A549 treated with AZD9567 at 1 μM for 4 hours (cell line): ENCODE measurements around the gene SUN1. TPM values are rescaled to one million over a fixed set of nuclear protein-coding genes. Genes with fewer than 3 reads are reported as not detected.

Experiments
- total RNA-seq: library from RNA; stranded (reverse); fragments of 200-300 nt; extraction: Qiagen RNA extraction; gene quantifications from 5 replicates; pipeline ENCODE4 v1.2.3, GENCODE V29; 2022; ENCODE audit not compliant: insufficient read depth

The SUN1 gene
- total RNA-seq, result 63.6 to 101 TPM (median 95.8 TPM) in 5 replicates

GRCh38 chr7:832167-832967 is at the start of gene SUN1:
Gene SUN1, plus strand, starts transcription at chr7:832476. Its CDS starts 49 bp downstream, at chr7:832525.

GRCh38 chr7:876077-876971 is 44.0 kb downstream of the SUN1 start, which contains the start of gene GET4:
Gene GET4, plus strand, starts transcription at chr7:876554. Its CDS starts 92 bp downstream, at chr7:876646.

Other genes starting within 250 kb of the SUN1 start
- gene DNAAF5, start 105.8 kb upstream of the SUN1 start, total RNA-seq, result 41.6 to 47.5 TPM (median 44.0 TPM) in 5 replicates
- gene PRKAR1B, start 105.2 kb upstream of the SUN1 start, total RNA-seq, result 26.6 to 29.8 TPM (median 28.6 TPM) in 5 replicates
- gene GET4, start 44.1 kb downstream of the SUN1 start, total RNA-seq, result 41.2 to 68.6 TPM (median 61.9 TPM) in 5 replicates
- gene ADAP1, start 122.2 kb downstream of the SUN1 start, total RNA-seq, result 3.2 to 6.5 TPM (median 3.5 TPM) in 5 replicates
- 5.8 to 6.5 TPM (median 6.0 TPM) in 5 replicates for gene COX19, start 143.1 kb downstream of the SUN1 start, total RNA-seq
- gene CYP2W1, start 150.7 kb downstream of the SUN1 start, total RNA-seq, result 0.05 TPM in 1 of 5 replicates, not detected in the others
- gene GPR146, start 212.1 kb downstream of the SUN1 start, total RNA-seq, result 1.8 to 2.8 TPM (median 2.3 TPM) in 5 replicates